ENCODE measurements around the gene NARS2.
"Not testable (repeated sequence)": the region's sequence is repeated elsewhere in the genome, so short reads cannot be mapped to it uniquely, and the experiment has no call there.

NARS2 gene

GRCh38 chr11:78547931-78548705, 26.5 kb downstream of the NARS2 start:
- in situ Hi-C loops (cut with MboI; ENCODE audit: low sequenced_read_pairs): no loop called here

- in situ Hi-C loops (cut with MboI; ENCODE audit: low sequenced_read_pairs): no loop called here
Measured at GRCh38 chr11:78542007-78542406, 32.7 kb downstream of the NARS2 start.

GRCh38 chr11:78541537-78541936, 33.1 kb downstream of the NARS2 start:
- in situ Hi-C loops (cut with MboI; ENCODE audit: low sequenced_read_pairs): no loop called here

GRCh38 chr11:78540256-78540655, 34.4 kb downstream of the NARS2 start:
- in situ Hi-C loops (cut with MboI; ENCODE audit: low sequenced_read_pairs): no loop called here

- in situ Hi-C loops (cut with MboI; ENCODE audit: low sequenced_read_pairs): no loop called here
Measured at GRCh38 chr11:78539506-78539905, 35.2 kb downstream of the NARS2 start.

GRCh38 chr11:78536933-78537332, 37.7 kb downstream of the NARS2 start:
- in situ Hi-C loops (cut with MboI; ENCODE audit: low sequenced_read_pairs): no loop called here

GRCh38 chr11:78535920-78536319, 38.7 kb downstream of the NARS2 start:
- in situ Hi-C loops (cut with MboI; ENCODE audit: low sequenced_read_pairs): no loop called here

GRCh38 chr11:78535027-78535426, 39.6 kb downstream of the NARS2 start:
- in situ Hi-C loops (cut with MboI; ENCODE audit: low sequenced_read_pairs): no loop called here

GRCh38 chr11:78533399-78533798, 41.3 kb downstream of the NARS2 start:
- in situ Hi-C loops (cut with MboI; ENCODE audit: low sequenced_read_pairs): no loop called here

- in situ Hi-C loops (cut with MboI; ENCODE audit: low sequenced_read_pairs): no loop called here
Measured at GRCh38 chr11:78532991-78533390, 41.7 kb downstream of the NARS2 start.

GRCh38 chr11:78526497-78527146, 48.0 kb downstream of the NARS2 start:
- in situ Hi-C loops (cut with MboI; ENCODE audit: low sequenced_read_pairs): no loop called here

- in situ Hi-C loops (cut with MboI; ENCODE audit: low sequenced_read_pairs): no loop called here
Measured at GRCh38 chr11:78525720-78526119, 48.9 kb downstream of the NARS2 start.

GRCh38 chr11:78520230-78520629, 54.4 kb downstream of the NARS2 start:
- in situ Hi-C loops (cut with MboI; ENCODE audit: low sequenced_read_pairs): no loop called here

- in situ Hi-C loops (cut with MboI; ENCODE audit: low sequenced_read_pairs): no loop called here
Measured at GRCh38 chr11:78516281-78516680, 58.4 kb downstream of the NARS2 start.

GRCh38 chr11:78514922-78515502, 59.7 kb downstream of the NARS2 start:
- in situ Hi-C loops (cut with MboI; ENCODE audit: low sequenced_read_pairs): no loop called here

GRCh38 chr11:78513085-78513484, 61.6 kb downstream of the NARS2 start:
- in situ Hi-C loops (cut with MboI; ENCODE audit: low sequenced_read_pairs): not testable (repeated sequence)

- in situ Hi-C loops (cut with MboI; ENCODE audit: low sequenced_read_pairs): no loop called here
Measured at GRCh38 chr11:78510597-78510996, 64.1 kb downstream of the NARS2 start.

- in situ Hi-C loops (cut with MboI; ENCODE audit: low sequenced_read_pairs): no loop called here
Measured at GRCh38 chr11:78510025-78510596, 64.6 kb downstream of the NARS2 start.

- in situ Hi-C loops (cut with MboI; ENCODE audit: low sequenced_read_pairs): no loop called here
Measured at GRCh38 chr11:78504708-78505107, 70.0 kb downstream of the NARS2 start.

GRCh38 chr11:78504181-78504580, 70.5 kb downstream of the NARS2 start:
- in situ Hi-C loops (cut with MboI; ENCODE audit: low sequenced_read_pairs): no loop called here

- in situ Hi-C loops (cut with MboI; ENCODE audit: low sequenced_read_pairs): no loop called here
Measured at GRCh38 chr11:78499971-78500370, 74.7 kb downstream of the NARS2 start.

GRCh38 chr11:78497293-78497692, 77.4 kb downstream of the NARS2 start:
- in situ Hi-C loops (cut with MboI; ENCODE audit: low sequenced_read_pairs): no loop called here
